HCT116 (cell line): ENCODE data around the gene ZNF785.

ENCODE experiments used
- ELF1 ChIP-seq: IDR thresholded peaks from 2 replicates; pipeline ENCODE4 v1.6.1; 2012; ENCODE audit warnings: low read depth, borderline replicate concordance
- EZH2 ChIP-seq: fragments of 200-600 bp; sonication (generic); IDR thresholded peaks from 2 replicates; pipeline ENCODE4 v1.6.1; 2017; ENCODE audit warnings: antibody characterized with exemption, mixed run types
- EZH2phosphoT487 ChIP-seq: fragments of 200-600 bp; IDR thresholded peaks from 2 replicates; pipeline ENCODE4 v1.6.1; 2018; ENCODE audit warnings: antibody characterized with exemption, borderline replicate concordance
- FOSL1 ChIP-seq: IDR thresholded peaks from 2 replicates; pipeline ENCODE4 v1.6.1; 2012; ENCODE audit warnings: low read depth
- POLR2A ChIP-seq: IDR thresholded peaks from 2 replicates; pipeline ENCODE4 v1.7.0; 2011; ENCODE audit warnings: borderline replicate concordance; ENCODE audit not compliant: insufficient read depth, insufficient read length; ENCODE audit errors: extremely low read depth
- POLR2AphosphoS5 ChIP-seq: IDR thresholded peaks from 2 replicates; pipeline ENCODE4 v1.6.1; 2011; ENCODE audit warnings: mild to moderate bottlenecking, low read depth, low read length, moderate library complexity
- SIN3A ChIP-seq: IDR thresholded peaks from 2 replicates; pipeline ENCODE4 v1.6.1; 2012; ENCODE audit warnings: low read depth
- TCF7L2 ChIP-seq: IDR thresholded peaks from 2 replicates; pipeline ENCODE4 v1.7.0; 2011; ENCODE audit warnings: borderline replicate concordance, inconsistent platforms; ENCODE audit not compliant: insufficient read depth, insufficient read length; ENCODE audit errors: extremely low read depth
- TF ChIP-seq, protein P1 (sequence below), 3 experiments: fragments of 200-600 bp in 1 of 3; sonication (generic) in 1 of 3; IDR thresholded peaks in 2 of 3; conservative IDR thresholded peaks in 1 of 3; 2 replicates each; pipeline ENCODE4 v1.5.1; 2012 to 2017; ENCODE audit warnings: low read depth in 2 of 3, low read length in 2 of 3, antibody characterized with exemption in 1 of 3, borderline replicate concordance in 1 of 3, control low read depth in 1 of 3, mild to moderate bottlenecking in 1 of 3, mixed read lengths in 1 of 3, mixed run types in 1 of 3, moderate library complexity in 1 of 3; ENCODE audit not compliant: insufficient read depth in 1 of 3
- TF ChIP-seq, protein P2 (sequence below): IDR thresholded peaks from 2 replicates; pipeline ENCODE4 v1.6.1; 2012; ENCODE audit warnings: low read depth

DNA sequence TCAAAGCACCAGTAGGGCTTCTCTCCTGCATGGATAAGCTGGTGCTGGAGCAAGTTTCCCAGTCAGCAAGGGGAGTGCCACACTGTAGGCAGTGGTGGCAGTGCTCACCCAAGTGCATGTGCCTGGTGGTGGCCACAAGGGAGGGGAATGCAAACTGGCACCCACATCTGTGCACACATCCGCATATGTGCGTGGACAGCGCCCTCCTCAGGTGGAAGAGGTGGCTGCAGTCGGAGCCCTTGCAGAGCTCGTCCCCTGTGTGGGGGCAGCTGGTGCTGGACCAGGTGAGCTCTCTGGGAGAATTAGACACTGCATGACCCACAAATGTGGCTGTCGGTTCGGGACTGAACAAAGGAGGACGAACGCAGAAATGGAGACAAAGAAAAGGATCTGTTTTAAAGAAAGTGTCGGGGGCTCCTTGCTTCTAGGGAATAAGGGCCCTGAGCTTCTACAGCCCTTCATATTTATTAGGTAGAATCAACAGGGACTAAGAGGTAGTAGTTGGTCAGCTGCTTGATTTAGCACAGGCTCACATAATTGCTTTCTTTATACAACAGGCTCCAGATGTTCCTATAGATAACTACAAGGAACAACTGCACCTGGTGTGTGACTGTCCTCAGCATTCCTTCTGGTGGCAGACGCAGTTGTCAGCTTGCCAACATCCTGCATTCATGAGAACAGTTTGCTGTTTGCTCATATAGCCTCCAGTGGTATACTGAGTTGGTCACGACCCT, 30.0 kb upstream of the ZNF785 start:
- TF ChIP-seq, protein P1, sequence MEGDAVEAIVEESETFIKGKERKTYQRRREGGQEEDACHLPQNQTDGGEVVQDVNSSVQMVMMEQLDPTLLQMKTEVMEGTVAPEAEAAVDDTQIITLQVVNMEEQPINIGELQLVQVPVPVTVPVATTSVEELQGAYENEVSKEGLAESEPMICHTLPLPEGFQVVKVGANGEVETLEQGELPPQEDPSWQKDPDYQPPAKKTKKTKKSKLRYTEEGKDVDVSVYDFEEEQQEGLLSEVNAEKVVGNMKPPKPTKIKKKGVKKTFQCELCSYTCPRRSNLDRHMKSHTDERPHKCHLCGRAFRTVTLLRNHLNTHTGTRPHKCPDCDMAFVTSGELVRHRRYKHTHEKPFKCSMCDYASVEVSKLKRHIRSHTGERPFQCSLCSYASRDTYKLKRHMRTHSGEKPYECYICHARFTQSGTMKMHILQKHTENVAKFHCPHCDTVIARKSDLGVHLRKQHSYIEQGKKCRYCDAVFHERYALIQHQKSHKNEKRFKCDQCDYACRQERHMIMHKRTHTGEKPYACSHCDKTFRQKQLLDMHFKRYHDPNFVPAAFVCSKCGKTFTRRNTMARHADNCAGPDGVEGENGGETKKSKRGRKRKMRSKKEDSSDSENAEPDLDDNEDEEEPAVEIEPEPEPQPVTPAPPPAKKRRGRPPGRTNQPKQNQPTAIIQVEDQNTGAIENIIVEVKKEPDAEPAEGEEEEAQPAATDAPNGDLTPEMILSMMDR (IDR thresholded peaks at IDR 0.05 in 2 of 3, conservative IDR thresholded peaks at IDR 0.05 in 1 of 3; ENCODE audit: borderline replicate concordance in 1 of 3, insufficient read depth in 1 of 3, low read depth in 2 of 3, low read length in 2 of 3), result peak; percentile 65 to 87 (median 68); a peak in 5 of 6 replicates
- TF ChIP-seq, protein P2, sequence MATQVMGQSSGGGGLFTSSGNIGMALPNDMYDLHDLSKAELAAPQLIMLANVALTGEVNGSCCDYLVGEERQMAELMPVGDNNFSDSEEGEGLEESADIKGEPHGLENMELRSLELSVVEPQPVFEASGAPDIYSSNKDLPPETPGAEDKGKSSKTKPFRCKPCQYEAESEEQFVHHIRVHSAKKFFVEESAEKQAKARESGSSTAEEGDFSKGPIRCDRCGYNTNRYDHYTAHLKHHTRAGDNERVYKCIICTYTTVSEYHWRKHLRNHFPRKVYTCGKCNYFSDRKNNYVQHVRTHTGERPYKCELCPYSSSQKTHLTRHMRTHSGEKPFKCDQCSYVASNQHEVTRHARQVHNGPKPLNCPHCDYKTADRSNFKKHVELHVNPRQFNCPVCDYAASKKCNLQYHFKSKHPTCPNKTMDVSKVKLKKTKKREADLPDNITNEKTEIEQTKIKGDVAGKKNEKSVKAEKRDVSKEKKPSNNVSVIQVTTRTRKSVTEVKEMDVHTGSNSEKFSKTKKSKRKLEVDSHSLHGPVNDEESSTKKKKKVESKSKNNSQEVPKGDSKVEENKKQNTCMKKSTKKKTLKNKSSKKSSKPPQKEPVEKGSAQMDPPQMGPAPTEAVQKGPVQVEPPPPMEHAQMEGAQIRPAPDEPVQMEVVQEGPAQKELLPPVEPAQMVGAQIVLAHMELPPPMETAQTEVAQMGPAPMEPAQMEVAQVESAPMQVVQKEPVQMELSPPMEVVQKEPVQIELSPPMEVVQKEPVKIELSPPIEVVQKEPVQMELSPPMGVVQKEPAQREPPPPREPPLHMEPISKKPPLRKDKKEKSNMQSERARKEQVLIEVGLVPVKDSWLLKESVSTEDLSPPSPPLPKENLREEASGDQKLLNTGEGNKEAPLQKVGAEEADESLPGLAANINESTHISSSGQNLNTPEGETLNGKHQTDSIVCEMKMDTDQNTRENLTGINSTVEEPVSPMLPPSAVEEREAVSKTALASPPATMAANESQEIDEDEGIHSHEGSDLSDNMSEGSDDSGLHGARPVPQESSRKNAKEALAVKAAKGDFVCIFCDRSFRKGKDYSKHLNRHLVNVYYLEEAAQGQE, result no peak
- no peak for TF ChIP-seq EZH2
- TF ChIP-seq EZH2phosphoT487, result no peak
- no peak for TF ChIP-seq POLR2A
- TF ChIP-seq SIN3A, result no peak
- no peak for TF ChIP-seq ELF1
- no peak for TF ChIP-seq FOSL1
- no peak for TF ChIP-seq POLR2AphosphoS5
- no peak for TF ChIP-seq TCF7L2
